Suprapubic skin (tissue), 4 donors: ENCODE results near the gene HCRTR2. TPM values are rescaled to one million over a fixed set of nuclear protein-coding genes. Genes with fewer than 3 reads are reported as not detected.
"Not testable (repeated sequence)": the region's sequence is repeated elsewhere in the genome, so short reads cannot be mapped to it uniquely, and the experiment has no call there.

Source experiments
- DNase-seq, 2 donors: peaks; one replicate each; pipeline ENCODE4 v3.0.0-alpha.2; 2019; ENCODE audit warnings: low spot score in 2 of 2
- H3K27ac ChIP-seq: fragments of 200-600 bp; sonication (generic); one replicate; pipeline ENCODE4 v1.5.1; 2019
- H3K27me3 ChIP-seq: fragments of 200-600 bp; sonication (generic); one replicate; pipeline ENCODE4 v1.5.1; 2019
- H3K36me3 ChIP-seq: fragments of 200-600 bp; sonication (generic); one replicate; pipeline ENCODE4 v1.5.1; 2019
- H3K4me1 ChIP-seq: fragments of 200-600 bp; sonication (generic); one replicate; pipeline ENCODE4 v1.5.1; 2019
- H3K4me3 ChIP-seq: fragments of 200-600 bp; sonication (generic); one replicate; pipeline ENCODE4 v1.5.1; 2019; ENCODE audit warnings: mild to moderate bottlenecking
- H3K9me3 ChIP-seq: fragments of 200-600 bp; sonication (generic); one replicate; pipeline ENCODE4 v1.5.1; 2019
- CTCF ChIP-seq, 2 donors: fragments of 200-600 bp in 1 of 2; fragments of 450-650 bp in 1 of 2; sonication (generic) in 1 of 2; IDR thresholded peaks; one replicate each; pipeline ENCODE4 v1.5.1; 2016 to 2019; ENCODE audit warnings: antibody characterized with exemption in 2 of 2, mild to moderate bottlenecking in 1 of 2, moderate library complexity in 1 of 2
- EP300 ChIP-seq: sonication (generic); formaldehyde crosslinking; IDR thresholded peaks from one replicate; pipeline ENCODE4 v1.6.1; 2017; ENCODE audit warnings: antibody characterized with exemption
- POLR2A ChIP-seq, 2 donors: fragments of 450-650 bp; IDR thresholded peaks; one replicate each; pipeline ENCODE4 v1.6.1; 2017; ENCODE audit warnings: antibody characterized with exemption in 2 of 2, mild to moderate bottlenecking in 2 of 2, moderate library complexity in 2 of 2
- POLR2AphosphoS5 ChIP-seq, 3 donors: sonication (generic); formaldehyde crosslinking; IDR thresholded peaks; one replicate each; pipeline ENCODE4 v1.6.1; 2017; ENCODE audit warnings: antibody characterized with exemption in 3 of 3
- WGBS: methylation state at CpG from one replicate; pipeline ENCODE4 v1.1.5; 2018; 5-methylcytosine and 5-hydroxymethylcytosine counted together
- total RNA-seq, 4 donors: library from RNA; depleted of rRNA; stranded (reverse); fragments of >200 nt; gene quantifications; one replicate each; pipeline ENCODE4 v1.1.0, GENCODE V29; 2016

HCRTR2 gene
- total RNA-seq, 4 donors from 2014 or later, result not detected

DNA sequence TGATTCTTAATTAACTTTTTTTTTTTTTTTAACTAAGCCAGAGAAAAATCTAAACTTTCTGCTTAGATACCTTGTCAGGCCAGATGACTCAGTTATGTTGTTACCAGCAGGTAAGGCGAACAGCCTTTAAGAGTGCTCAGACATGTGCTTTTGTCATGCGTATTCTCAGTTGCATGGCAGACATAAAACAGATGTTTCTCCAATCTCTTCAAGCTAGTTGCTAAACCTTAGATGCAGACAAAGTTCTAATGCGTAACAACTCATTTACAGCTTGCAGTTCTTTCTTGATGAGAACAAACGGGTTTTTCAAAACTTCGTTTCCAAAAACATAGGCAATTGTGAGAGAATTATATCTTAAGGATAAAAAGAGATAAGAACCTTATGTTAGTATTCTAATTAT is 103.3 kb downstream of the HCRTR2 start:
- 68% methylated on average over 5 of the region's 5 CpGs for WGBS
- Histone ChIP-seq H3K4me1 (no peaks in the 10 kb centered on the region), H3K9me3 (no peaks in the 10 kb centered on the region), H3K27ac (no peak overlapping the region), H3K27me3 (no peaks in the 10 kb centered on the region), H3K36me3 (no peaks in the 10 kb centered on the region), H3K4me3 (no peak overlapping the region)
- TF ChIP-seq CTCF (IDR thresholded peaks at IDR 0.05), result no peak
- no peak for TF ChIP-seq POLR2A (IDR thresholded peaks at IDR 0.05)
- no peak for TF ChIP-seq EP300
- TF ChIP-seq POLR2AphosphoS5 (IDR thresholded peaks at IDR 0.05), result no peak
- DNase-seq, result no peak

DNA sequence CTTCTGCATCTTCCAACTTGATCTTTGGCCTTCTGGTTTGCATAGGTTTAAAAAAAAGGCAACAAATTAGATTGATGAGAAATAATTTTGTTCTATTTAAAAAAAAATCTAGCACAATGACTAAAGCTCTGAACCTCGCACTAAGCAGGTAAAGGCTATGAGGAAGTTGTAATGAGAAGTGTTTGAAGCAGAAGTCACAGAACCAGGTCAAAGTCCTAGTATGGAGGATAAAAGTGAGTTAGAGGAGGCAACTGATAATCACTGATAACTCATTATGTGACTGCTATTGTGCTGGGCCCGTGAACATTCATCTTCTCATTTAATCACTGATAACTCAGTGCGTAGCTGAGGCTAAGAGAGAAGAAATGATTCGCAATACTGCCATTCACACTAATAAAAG is 106.9 kb downstream of the HCRTR2 start:
- DNase-seq, result no peak
- TF ChIP-seq EP300, result no peak
- TF ChIP-seq CTCF (IDR thresholded peaks at IDR 0.05), result no peak
- TF ChIP-seq POLR2A (IDR thresholded peaks at IDR 0.05), result no peak
- no peak for TF ChIP-seq POLR2AphosphoS5 (IDR thresholded peaks at IDR 0.05)

DNA sequence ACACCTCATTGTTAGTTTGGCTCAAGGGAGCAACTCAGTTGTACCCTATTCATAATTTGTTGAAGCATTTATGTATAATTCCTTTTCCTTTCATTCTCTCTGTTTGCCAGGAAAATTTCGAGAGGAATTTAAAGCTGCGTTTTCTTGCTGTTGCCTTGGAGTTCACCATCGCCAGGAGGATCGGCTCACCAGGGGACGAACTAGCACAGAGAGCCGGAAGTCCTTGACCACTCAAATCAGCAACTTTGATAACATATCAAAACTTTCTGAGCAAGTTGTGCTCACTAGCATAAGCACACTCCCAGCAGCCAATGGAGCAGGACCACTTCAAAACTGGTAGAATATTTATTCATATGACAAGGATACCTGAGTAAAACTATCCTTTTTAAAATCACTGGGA is 107.8 kb downstream of the HCRTR2 start:
- TF ChIP-seq POLR2AphosphoS5 (IDR thresholded peaks at IDR 0.05), result no peak
- no peak for TF ChIP-seq POLR2A (IDR thresholded peaks at IDR 0.05)
- no peak for TF ChIP-seq CTCF (IDR thresholded peaks at IDR 0.05)
- TF ChIP-seq EP300, result no peak
- Histone ChIP-seq H3K4me1 (no peaks in the 10 kb centered on the region), H3K27ac (no peak overlapping the region), H3K27me3 (no peaks in the 10 kb centered on the region), H3K36me3 (no peaks in the 10 kb centered on the region), H3K9me3 (no peaks in the 10 kb centered on the region), H3K4me3 (no peak overlapping the region)
- DNase-seq, result no peak
- WGBS, result 79% methylated on average over 6 of the region's 6 CpGs

More for the DNA sequence above, 106.9 kb downstream of the HCRTR2 start:
- H3K27ac ChIP-seq, result no peak overlapping the region
- no peaks in the 10 kb centered on the region for H3K27me3 ChIP-seq
- WGBS, result 84% methylated on average over 4 of the region's 4 CpGs
- no peaks in the 10 kb centered on the region for H3K4me1 ChIP-seq
- H3K4me3 ChIP-seq, result no peak overlapping the region
- H3K36me3 ChIP-seq, result no peaks in the 10 kb centered on the region
- H3K9me3 ChIP-seq, result no peaks in the 10 kb centered on the region

GRCh38 chr6:55286824-55287223 is 112.5 kb downstream of the HCRTR2 start:
- Histone ChIP-seq H3K4me1 (no peaks in the 10 kb centered on the region), H3K27ac (no peak overlapping the region), H3K9me3 (no peaks in the 10 kb centered on the region), H3K4me3 (no peak overlapping the region), H3K36me3 (no peaks in the 10 kb centered on the region), H3K27me3 (no peaks in the 10 kb centered on the region)
- TF ChIP-seq POLR2AphosphoS5 (IDR thresholded peaks at IDR 0.05) (no peak), CTCF (IDR thresholded peaks at IDR 0.05) (no peak), POLR2A (IDR thresholded peaks at IDR 0.05) (no peak), EP300 (no peak)
- DNase-seq, result no peak
- 42% methylated on average over 2 of the region's 2 CpGs for WGBS

DNA sequence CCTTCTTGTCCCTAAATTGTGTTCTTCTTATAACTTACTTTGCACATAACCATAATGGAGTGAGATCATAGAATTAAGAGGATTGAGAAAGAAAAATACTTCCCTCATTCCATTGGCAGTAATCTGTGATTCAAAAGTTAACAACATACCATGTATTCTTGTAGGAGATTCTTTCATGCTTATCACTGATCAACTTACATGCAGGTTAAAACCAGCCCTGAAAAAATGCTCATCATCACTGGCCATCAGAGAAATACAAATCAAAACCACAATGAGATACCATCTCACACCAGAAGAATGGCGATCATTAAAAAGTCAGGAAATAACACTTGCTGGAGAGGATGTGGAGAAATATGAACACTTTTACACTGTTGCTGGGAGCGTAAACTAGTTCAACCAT is 116.4 kb downstream of the HCRTR2 start:
- H3K9me3 ChIP-seq, result no peaks in the 10 kb centered on the region
- H3K36me3 ChIP-seq, result no peaks in the 10 kb centered on the region
- 76% methylated on average over 2 of the region's 2 CpGs for WGBS
- DNase-seq, result no peak
- TF ChIP-seq POLR2A (IDR thresholded peaks at IDR 0.05) (no peak), EP300 (no peak), POLR2AphosphoS5 (IDR thresholded peaks at IDR 0.05) (no peak)
- no peaks in the 10 kb centered on the region for H3K27me3 ChIP-seq
- H3K27ac ChIP-seq, result no peak overlapping the region
- H3K4me1 ChIP-seq, result no peaks in the 10 kb centered on the region
- no peak overlapping the region for H3K4me3 ChIP-seq

GRCh38 chr6:55293116-55293515 is 118.8 kb downstream of the HCRTR2 start:
- TF ChIP-seq POLR2AphosphoS5 (IDR thresholded peaks at IDR 0.05) (no peak), CTCF (IDR thresholded peaks at IDR 0.05) (no peak), POLR2A (IDR thresholded peaks at IDR 0.05) (no peak), EP300 (no peak)

GRCh38 chr6:55297214-55297613 is 122.9 kb downstream of the HCRTR2 start:
- H3K9me3 ChIP-seq, DNase-seq, H3K4me3 ChIP-seq, H3K27me3 ChIP-seq, H3K27ac ChIP-seq, H3K4me1 ChIP-seq, H3K36me3 ChIP-seq: not testable (repeated sequence)
- 92% methylated on average over 3 of the region's 3 CpGs for WGBS

More at GRCh38 chr6:55293116-55293515, 118.8 kb downstream of the HCRTR2 start:
- Histone ChIP-seq H3K4me3 (no peak overlapping the region), H3K36me3 (no peaks in the 10 kb centered on the region), H3K27ac (no peak overlapping the region), H3K9me3 (peaks cover 4% of the 10 kb centered on the region), H3K27me3 (no peaks in the 10 kb centered on the region), H3K4me1 (no peaks in the 10 kb centered on the region)
- 52% methylated on average over 2 of the region's 2 CpGs for WGBS
- no peak for DNase-seq
